ENCODE data around the gene HPCAL1.
"Not testable (repeated sequence)": the region's sequence is repeated elsewhere in the genome, so short reads cannot be mapped to it uniquely, and the experiment has no call there.

DNA sequence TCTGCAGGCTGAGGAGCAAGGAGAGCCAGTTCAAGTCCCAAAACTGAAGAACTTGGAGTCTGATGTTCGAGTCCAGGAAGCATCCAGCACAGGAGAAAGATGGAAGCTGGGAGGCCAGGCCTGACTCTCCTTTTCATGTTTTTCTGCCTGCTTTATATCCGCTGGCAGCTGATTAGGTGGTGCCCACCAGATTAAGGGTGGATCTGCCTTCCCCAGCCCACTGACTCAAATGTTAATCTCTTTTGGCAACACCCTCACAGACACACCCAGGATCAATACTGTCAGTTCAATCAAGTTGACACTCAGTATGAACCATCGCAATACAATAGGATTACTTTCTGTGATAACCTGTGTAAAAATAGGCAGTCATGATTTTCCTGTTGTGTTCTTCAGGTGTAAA is 154.5 kb downstream of the HPCAL1 start:
- TF ChIP-seq, protein P1, sequence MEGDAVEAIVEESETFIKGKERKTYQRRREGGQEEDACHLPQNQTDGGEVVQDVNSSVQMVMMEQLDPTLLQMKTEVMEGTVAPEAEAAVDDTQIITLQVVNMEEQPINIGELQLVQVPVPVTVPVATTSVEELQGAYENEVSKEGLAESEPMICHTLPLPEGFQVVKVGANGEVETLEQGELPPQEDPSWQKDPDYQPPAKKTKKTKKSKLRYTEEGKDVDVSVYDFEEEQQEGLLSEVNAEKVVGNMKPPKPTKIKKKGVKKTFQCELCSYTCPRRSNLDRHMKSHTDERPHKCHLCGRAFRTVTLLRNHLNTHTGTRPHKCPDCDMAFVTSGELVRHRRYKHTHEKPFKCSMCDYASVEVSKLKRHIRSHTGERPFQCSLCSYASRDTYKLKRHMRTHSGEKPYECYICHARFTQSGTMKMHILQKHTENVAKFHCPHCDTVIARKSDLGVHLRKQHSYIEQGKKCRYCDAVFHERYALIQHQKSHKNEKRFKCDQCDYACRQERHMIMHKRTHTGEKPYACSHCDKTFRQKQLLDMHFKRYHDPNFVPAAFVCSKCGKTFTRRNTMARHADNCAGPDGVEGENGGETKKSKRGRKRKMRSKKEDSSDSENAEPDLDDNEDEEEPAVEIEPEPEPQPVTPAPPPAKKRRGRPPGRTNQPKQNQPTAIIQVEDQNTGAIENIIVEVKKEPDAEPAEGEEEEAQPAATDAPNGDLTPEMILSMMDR (IDR thresholded peaks at IDR 0.05 in 2 of 3, conservative IDR thresholded peaks at IDR 0.05 in 1 of 3; ENCODE audit: control insufficient read depth in 2 of 3, extremely low read depth in 1 of 3, insufficient read depth in 1 of 3, low read depth in 3 of 3, low read length in 3 of 3) = not testable (repeated sequence)
- not testable (repeated sequence) for TF ChIP-seq BRCA1 (IDR thresholded peaks at IDR 0.05; ENCODE audit: low read depth, low read length); CHD1 (IDR thresholded peaks at IDR 0.05; ENCODE audit: low read depth, low read length); EZH2 (IDR thresholded peaks at IDR 0.05; ENCODE audit: borderline replicate concordance, control insufficient read depth, low read depth, low read length)
- TF ChIP-seq, protein P2, sequence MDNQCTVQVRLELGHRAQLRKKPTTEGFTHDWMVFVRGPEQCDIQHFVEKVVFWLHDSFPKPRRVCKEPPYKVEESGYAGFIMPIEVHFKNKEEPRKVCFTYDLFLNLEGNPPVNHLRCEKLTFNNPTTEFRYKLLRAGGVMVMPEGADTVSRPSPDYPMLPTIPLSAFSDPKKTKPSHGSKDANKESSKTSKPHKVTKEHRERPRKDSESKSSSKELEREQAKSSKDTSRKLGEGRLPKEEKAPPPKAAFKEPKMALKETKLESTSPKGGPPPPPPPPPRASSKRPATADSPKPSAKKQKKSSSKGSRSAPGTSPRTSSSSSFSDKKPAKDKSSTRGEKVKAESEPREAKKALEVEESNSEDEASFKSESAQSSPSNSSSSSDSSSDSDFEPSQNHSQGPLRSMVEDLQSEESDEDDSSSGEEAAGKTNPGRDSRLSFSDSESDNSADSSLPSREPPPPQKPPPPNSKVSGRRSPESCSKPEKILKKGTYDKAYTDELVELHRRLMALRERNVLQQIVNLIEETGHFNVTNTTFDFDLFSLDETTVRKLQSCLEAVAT (IDR thresholded peaks at IDR 0.05) = not testable (repeated sequence)
- TF ChIP-seq, protein P3, sequence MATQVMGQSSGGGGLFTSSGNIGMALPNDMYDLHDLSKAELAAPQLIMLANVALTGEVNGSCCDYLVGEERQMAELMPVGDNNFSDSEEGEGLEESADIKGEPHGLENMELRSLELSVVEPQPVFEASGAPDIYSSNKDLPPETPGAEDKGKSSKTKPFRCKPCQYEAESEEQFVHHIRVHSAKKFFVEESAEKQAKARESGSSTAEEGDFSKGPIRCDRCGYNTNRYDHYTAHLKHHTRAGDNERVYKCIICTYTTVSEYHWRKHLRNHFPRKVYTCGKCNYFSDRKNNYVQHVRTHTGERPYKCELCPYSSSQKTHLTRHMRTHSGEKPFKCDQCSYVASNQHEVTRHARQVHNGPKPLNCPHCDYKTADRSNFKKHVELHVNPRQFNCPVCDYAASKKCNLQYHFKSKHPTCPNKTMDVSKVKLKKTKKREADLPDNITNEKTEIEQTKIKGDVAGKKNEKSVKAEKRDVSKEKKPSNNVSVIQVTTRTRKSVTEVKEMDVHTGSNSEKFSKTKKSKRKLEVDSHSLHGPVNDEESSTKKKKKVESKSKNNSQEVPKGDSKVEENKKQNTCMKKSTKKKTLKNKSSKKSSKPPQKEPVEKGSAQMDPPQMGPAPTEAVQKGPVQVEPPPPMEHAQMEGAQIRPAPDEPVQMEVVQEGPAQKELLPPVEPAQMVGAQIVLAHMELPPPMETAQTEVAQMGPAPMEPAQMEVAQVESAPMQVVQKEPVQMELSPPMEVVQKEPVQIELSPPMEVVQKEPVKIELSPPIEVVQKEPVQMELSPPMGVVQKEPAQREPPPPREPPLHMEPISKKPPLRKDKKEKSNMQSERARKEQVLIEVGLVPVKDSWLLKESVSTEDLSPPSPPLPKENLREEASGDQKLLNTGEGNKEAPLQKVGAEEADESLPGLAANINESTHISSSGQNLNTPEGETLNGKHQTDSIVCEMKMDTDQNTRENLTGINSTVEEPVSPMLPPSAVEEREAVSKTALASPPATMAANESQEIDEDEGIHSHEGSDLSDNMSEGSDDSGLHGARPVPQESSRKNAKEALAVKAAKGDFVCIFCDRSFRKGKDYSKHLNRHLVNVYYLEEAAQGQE (IDR thresholded peaks at IDR 0.05; ENCODE audit: low read depth, low read length) = not testable (repeated sequence)
